Uterus (tissue), 4 donors: ENCODE results near the gene TRAF2. TPM values are rescaled to one million over a fixed set of nuclear protein-coding genes. Genes with fewer than 3 reads are reported as not detected.

Experiments used
- DNase-seq, 2 donors: peaks; one replicate each; pipeline ENCODE4 v3.0.0-alpha.2; 2019 to 2020
- H3K27ac ChIP-seq, 2 donors: fragments of 200-600 bp; sonication (generic); 1 replicate in 1 of 2; 2 replicates in 1 of 2; pipeline ENCODE4 v1.5.1; 2016 to 2018
- H3K27me3 ChIP-seq, 2 donors: fragments of 200-600 bp; sonication (generic); one replicate each; pipeline ENCODE4 v1.5.1; 2018 to 2019; ENCODE audit warnings: control low read depth in 1 of 2
- H3K36me3 ChIP-seq, 2 donors: fragments of 200-600 bp; sonication (generic); one replicate each; pipeline ENCODE4 v1.5.1; 2019; ENCODE audit warnings: control low read depth in 1 of 2
- H3K4me1 ChIP-seq, 2 donors: fragments of 200-600 bp; sonication (generic); one replicate each; pipeline ENCODE4 v1.5.1; 2018 to 2019; ENCODE audit warnings: control low read depth in 1 of 2
- H3K4me3 ChIP-seq, 2 donors: fragments of 200-600 bp; sonication (generic); 1 replicate in 1 of 2; 2 replicates in 1 of 2; pipeline ENCODE4 v1.5.1; 2018 to 2019; ENCODE audit warnings: mild to moderate bottlenecking in 1 of 2
- H3K9me3 ChIP-seq, 2 donors: fragments of 200-600 bp; sonication (generic); one replicate each; pipeline ENCODE4 v1.5.1; 2019; ENCODE audit warnings: control low read depth in 1 of 2
- POLR2A ChIP-seq, 2 donors: fragments of 450-650 bp; IDR thresholded peaks; one replicate each; pipeline ENCODE4 v1.6.1; 2016; ENCODE audit warnings: antibody characterized with exemption in 2 of 2, mild to moderate bottlenecking in 1 of 2, moderate library complexity in 1 of 2
- intact Hi-C: fragments of 100-400 bp; cut with DNase I; formaldehyde crosslinking; loops from one replicate; pipeline ENCODE4 v1.15.1; 2023; ENCODE audit warnings: low total_unique reads
- total RNA-seq, 4 donors: library from RNA; depleted of rRNA in 3 of 4; stranded (reverse); fragments of >200 nt in 3 of 4; gene quantifications; one replicate each; pipeline versions ENCODE4 v1.1.0 to v1.2.4, GENCODE V29; 2014 to 2023
- TF ChIP-seq, protein P1 (sequence below), 4 experiments: fragments of 200-600 bp in 2 of 4; fragments of 450-650 bp in 2 of 4; sonication (generic) in 2 of 4; IDR thresholded peaks; one replicate each; pipeline ENCODE4 v1.5.1; 2016 to 2019; ENCODE audit warnings: antibody characterized with exemption in 4 of 4, mild to moderate bottlenecking in 2 of 4, moderate library complexity in 1 of 4
- donor health status: DM: yes; HTN: yes; CAD: no.

TRAF2 gene
- total RNA-seq, 4 donors from 2014 or later, result 0.88 to 22.1 (median 11.9) TPM

DNA sequence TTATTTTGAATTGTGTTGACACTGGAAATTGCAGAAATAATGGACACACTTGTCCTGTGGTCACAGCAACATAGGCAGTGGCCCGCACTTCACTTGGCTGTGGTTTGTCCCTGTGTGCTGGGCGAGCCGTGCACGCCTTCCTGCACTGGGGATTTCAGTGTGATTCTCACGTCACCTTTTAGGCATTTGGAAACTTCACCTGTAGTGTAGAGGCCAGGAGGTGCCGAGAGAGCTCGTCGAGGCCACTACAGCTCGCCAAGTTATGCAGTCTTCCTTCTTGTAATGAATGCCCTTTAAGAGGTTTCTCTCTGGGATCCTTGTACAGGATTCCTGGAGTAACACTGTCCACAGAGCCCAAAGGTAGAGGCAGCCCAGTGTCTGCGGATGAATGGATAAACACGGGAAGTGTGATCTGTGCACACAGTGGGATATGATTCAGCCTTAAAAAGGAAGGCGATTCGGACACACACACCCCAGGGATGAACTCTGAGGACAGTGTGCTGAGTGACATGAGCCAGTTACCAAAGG, 14.7 kb downstream of the TRAF2 start:
- H3K4me3 ChIP-seq, result no peak overlapping the region
- no peak for TF ChIP-seq POLR2A (IDR thresholded peaks at IDR 0.05)
- TF ChIP-seq, protein P1, sequence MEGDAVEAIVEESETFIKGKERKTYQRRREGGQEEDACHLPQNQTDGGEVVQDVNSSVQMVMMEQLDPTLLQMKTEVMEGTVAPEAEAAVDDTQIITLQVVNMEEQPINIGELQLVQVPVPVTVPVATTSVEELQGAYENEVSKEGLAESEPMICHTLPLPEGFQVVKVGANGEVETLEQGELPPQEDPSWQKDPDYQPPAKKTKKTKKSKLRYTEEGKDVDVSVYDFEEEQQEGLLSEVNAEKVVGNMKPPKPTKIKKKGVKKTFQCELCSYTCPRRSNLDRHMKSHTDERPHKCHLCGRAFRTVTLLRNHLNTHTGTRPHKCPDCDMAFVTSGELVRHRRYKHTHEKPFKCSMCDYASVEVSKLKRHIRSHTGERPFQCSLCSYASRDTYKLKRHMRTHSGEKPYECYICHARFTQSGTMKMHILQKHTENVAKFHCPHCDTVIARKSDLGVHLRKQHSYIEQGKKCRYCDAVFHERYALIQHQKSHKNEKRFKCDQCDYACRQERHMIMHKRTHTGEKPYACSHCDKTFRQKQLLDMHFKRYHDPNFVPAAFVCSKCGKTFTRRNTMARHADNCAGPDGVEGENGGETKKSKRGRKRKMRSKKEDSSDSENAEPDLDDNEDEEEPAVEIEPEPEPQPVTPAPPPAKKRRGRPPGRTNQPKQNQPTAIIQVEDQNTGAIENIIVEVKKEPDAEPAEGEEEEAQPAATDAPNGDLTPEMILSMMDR (IDR thresholded peaks at IDR 0.05), result no peak
- DNase-seq, result no peak
- peak overlapping the region; percentile 50 to 67 for H3K27ac ChIP-seq
- no peaks in the 10 kb centered on the region for H3K36me3 ChIP-seq
- H3K9me3 ChIP-seq, result no peaks in the 10 kb centered on the region
- intact Hi-C loops, result no loop called here
- no peaks in the 10 kb centered on the region for H3K4me1 ChIP-seq
- no peaks in the 10 kb centered on the region for H3K27me3 ChIP-seq

DNA sequence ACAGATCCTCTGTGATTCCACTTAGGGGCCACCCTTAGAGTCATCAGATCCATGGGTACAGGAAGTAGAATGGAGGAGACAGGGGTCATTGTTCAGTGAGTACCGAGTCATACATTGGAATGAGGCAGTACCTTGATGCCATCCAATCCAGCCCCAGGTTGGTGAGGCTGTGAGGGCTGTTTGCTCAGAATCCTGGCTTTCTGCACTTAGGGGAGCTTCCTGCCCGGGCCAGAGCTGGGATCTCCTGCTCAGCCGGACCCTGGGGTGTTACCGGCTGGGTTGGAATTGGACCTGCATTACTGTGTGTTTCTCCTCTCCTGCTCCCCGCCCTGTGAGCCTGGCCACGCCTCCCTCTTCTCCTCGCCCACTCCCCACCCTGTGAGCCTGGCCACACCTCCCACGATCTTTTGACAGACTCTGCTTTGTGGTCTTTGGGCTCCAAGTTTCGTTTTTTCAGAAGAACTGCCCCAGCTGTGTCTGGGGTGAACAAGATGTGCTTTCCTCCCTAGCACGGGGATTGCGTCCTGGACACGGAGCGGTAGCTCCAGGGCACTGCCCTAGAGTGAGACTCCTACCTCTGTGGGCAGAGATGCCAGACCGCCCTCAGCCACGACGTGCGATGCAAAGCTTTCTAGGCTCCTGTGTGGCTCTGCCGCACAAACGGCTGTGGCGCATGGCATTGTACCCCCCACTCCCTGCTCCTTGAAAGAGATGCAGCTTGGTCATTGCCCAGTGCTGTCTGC, 15.4 kb downstream of the TRAF2 start:
- no peak for TF ChIP-seq POLR2A (IDR thresholded peaks at IDR 0.05)
- TF ChIP-seq, protein P1 (IDR thresholded peaks at IDR 0.05), result no peak
- H3K36me3 ChIP-seq, result no peaks in the 10 kb centered on the region
- intact Hi-C loops, result no loop called here
- no peaks in the 10 kb centered on the region for H3K27me3 ChIP-seq
- no peaks in the 10 kb centered on the region for H3K4me1 ChIP-seq
- peak in 1 of 2 donors; percentile 48 for DNase-seq
- no peak overlapping the region for H3K4me3 ChIP-seq
- H3K9me3 ChIP-seq, result no peaks in the 10 kb centered on the region
- peak overlapping the region; percentile 50 to 67 for H3K27ac ChIP-seq

DNA sequence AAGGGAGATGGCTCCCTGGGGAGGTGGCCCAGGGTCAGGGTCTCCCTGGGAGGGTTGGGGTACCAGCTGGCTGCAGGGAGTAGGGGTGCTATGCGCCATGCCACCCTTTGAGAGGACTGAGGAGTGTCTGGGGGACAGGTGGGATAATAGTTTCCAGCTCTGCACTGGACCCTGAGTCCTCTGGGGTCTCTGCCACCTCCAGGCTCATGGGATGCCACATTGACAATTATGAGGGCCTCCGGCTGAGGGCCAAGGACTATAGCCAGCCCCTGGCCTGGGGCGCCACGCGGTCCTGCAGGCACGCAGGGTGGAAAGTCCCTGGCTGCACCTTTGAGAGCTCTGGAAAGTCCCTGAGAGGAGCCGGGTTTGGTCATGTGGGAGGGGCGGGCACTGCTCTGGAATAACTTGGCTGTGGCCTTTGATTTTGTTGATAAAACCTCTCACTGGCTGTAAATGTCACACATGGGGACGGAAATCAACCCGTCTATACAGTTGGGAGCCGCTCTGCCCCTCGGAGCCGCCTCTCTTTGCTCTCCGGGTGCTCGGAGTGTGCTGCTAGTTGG, 16.0 kb downstream of the TRAF2 start:
- no peaks in the 10 kb centered on the region for H3K4me1 ChIP-seq
- H3K4me3 ChIP-seq, result no peak overlapping the region
- no peaks in the 10 kb centered on the region for H3K36me3 ChIP-seq
- DNase-seq, result peak; percentile 47 to 52
- no peaks in the 10 kb centered on the region for H3K9me3 ChIP-seq
- no peak for TF ChIP-seq POLR2A (IDR thresholded peaks at IDR 0.05)
- TF ChIP-seq, protein P1 (IDR thresholded peaks at IDR 0.05), result no peak
- H3K27me3 ChIP-seq, result no peaks in the 10 kb centered on the region
- H3K27ac ChIP-seq, result peak overlapping the region; percentile 50 to 67
- intact Hi-C loops, result no loop called here

- Histone ChIP-seq H3K9me3 (no peaks in the 10 kb centered on the region), H3K4me1 (no peaks in the 10 kb centered on the region), H3K27ac (peak overlapping the region; percentile 50 to 67), H3K4me3 (no peak overlapping the region), H3K27me3 (no peaks in the 10 kb centered on the region), H3K36me3 (no peaks in the 10 kb centered on the region)
- intact Hi-C loops, result no loop called here
- peak in 1 of 2 donors; percentile 39 for DNase-seq
- no peak for TF ChIP-seq POLR2A (IDR thresholded peaks at IDR 0.05)
- TF ChIP-seq, protein P1 (IDR thresholded peaks at IDR 0.05), result no peak
Measured at GRCh38 chr9:136903041-136903554, 16.8 kb downstream of the TRAF2 start.

DNA sequence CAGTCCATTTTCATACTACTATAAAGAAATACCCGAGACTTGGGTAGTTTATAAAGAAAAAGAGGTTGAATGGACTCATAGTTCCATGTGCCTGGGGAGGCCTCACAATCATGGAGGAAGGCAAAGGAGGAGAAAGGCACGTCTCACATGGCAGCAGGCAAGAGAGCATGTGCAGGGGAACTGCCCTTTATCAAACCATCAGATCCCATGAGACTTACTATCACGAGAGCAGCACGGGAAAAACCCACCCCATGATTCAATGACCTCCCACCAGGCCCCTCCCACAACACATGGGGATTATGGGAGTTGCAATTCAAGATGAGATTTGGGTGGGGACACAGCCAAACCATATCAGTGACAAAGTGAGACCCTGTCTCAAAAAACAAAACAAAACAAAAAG, 19.9 kb downstream of the TRAF2 start:
- Histone ChIP-seq H3K27me3 (no peaks in the 10 kb centered on the region), H3K4me3 (no peak overlapping the region), H3K9me3 (no peaks in the 10 kb centered on the region), H3K4me1 (no peaks in the 10 kb centered on the region), H3K36me3 (no peaks in the 10 kb centered on the region), H3K27ac (no peak overlapping the region)
- DNase-seq, result no peak
- no peak for TF ChIP-seq POLR2A (IDR thresholded peaks at IDR 0.05)
- TF ChIP-seq, protein P1 (IDR thresholded peaks at IDR 0.05), result no peak
- intact Hi-C loops, result no loop called here
